Activated CD8-positive, alpha-beta T cell treated with anti-CD3 and anti-CD28 coated beads, Interleukin-2, amount 10 ng/mL, durations not matched to agents 7 days and 5 days (primary cell): ENCODE results near the gene CCNI. TPM values are rescaled to one million over a fixed set of nuclear protein-coding genes. Genes with fewer than 3 reads are reported as not detected.
"Not testable (repeated sequence)": the region's sequence is repeated elsewhere in the genome, so short reads cannot be mapped to it uniquely, and the experiment has no call there.

ENCODE experiments used
- ATAC-seq: fragments of 150-1000 bp; cut with Tn5 transposase; one replicate; pipeline ENCODE4 v1.10.0; 2021; ENCODE audit warnings: moderate library complexity
- CTCF ChIA-PET: fragments of 350-600 bp; sonication (Branson Sonifier 250); formaldehyde crosslinking; loops from one replicate; lab custom pipeline; 2021; ENCODE audit warnings: antibody characterized with exemption; lab: Charles Lee
- POLR2A ChIA-PET: fragments of 350-600 bp; sonication (Branson Sonifier 250); formaldehyde crosslinking; loops from one replicate; lab custom pipeline; 2021; ENCODE audit warnings: antibody characterized with exemption; lab: Charles Lee
- DNase-seq: peaks from one replicate; pipeline ENCODE4 v3.0.0-alpha.2; 2020
- H3K27ac Mint-ChIP-seq: one replicate; pipeline ENCODE4 v1.8.0; 2021; ENCODE audit warnings: mild to moderate bottlenecking, mixed read lengths
- H3K27me3 Mint-ChIP-seq: one replicate; pipeline ENCODE4 v1.8.0; 2021; ENCODE audit warnings: low read depth, mixed read lengths
- H3K36me3 Mint-ChIP-seq: one replicate; pipeline ENCODE4 v1.8.0; 2021; ENCODE audit warnings: low read depth, mixed read lengths
- H3K4me1 Mint-ChIP-seq: one replicate; pipeline ENCODE4 v1.8.0; 2021; ENCODE audit warnings: low read depth, mixed read lengths
- H3K4me3 Mint-ChIP-seq: one replicate; pipeline ENCODE4 v1.8.0; 2021; ENCODE audit warnings: mild to moderate bottlenecking, mixed read lengths
- H3K9me3 Mint-ChIP-seq: one replicate; pipeline ENCODE4 v1.8.0; 2022; ENCODE audit warnings: mixed read lengths; ENCODE audit not compliant: insufficient read depth
- total RNA-seq, 2 experiments: library from RNA; stranded (reverse); gene quantifications; one replicate each; pipeline ENCODE4 v1.2.3, GENCODE V29; 2021

CCNI gene
- total RNA-seq, 2 experiments from 2014 or later, result 203 to 216 TPM

DNA sequence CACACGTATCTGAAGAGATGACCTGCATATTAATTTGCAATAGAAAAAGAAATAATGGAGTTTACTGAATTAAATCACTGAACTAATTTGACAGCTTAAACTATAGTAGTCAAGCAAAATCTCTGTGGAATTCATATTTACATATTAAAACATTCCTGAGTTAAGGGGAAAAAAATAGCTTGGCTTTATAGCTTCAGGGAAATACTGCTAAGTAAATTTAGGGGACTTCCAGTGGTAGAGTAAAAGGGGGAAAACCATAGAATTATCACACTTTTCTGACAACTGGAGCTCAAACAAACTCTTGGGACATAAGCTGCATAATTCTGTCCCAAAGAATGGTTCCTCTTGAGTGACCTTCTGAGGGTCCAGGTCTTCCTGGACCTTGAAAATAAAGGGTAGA is 28.6 kb upstream of the CCNI start:
- Mint-ChIP-seq H3K36me3 (no peaks in the 10 kb centered on the region), H3K4me1 (peaks cover 11% of the 10 kb centered on the region), H3K4me3 (no peak overlapping the region), H3K27ac (no peak overlapping the region), H3K9me3 (no peaks in the 10 kb centered on the region), H3K27me3 (peaks cover 14% of the 10 kb centered on the region)
- CTCF ChIA-PET, result interaction anchor here (1.2 to 3.3 kb wide), 3 partner anchors 9 to 99 kb away, joined by 3 to 22 read pairs (median 18); no protein-coding TSS in a partner anchor
- POLR2A ChIA-PET, result no interaction called here
- no peak for ATAC-seq
- no peak for DNase-seq

DNA sequence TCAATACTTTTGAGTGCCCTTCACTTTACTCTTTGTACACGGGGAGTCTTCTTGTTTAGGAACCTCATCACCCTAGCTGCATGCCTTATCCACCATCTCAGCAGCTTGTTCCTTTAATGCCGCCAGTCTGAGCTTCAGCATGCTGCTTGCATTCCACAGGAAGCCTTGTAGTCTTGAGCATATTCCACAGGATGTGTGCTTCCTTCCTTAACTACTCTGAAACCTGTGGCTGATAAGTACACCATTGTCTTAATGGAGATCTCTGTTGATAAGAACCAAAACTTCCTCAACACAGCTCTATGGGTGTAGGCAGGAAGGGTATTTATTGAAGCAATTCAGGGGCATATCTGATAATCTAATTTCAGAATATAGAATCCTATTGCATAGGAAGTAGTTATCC is 24.4 kb upstream of the CCNI start:
- DNase-seq (no peak), ATAC-seq (no peak)
- Mint-ChIP-seq H3K27me3 (no peaks in the 10 kb centered on the region), H3K9me3 (no peaks in the 10 kb centered on the region), H3K4me1 (peaks cover 16% of the 10 kb centered on the region), H3K36me3 (no peaks in the 10 kb centered on the region), H3K27ac (no peak overlapping the region), H3K4me3 (no peak overlapping the region)
- CTCF ChIA-PET, result interaction anchor here (0.9 to 10.7 kb wide), 2 partner anchors 94 to 102 kb away, joined by 3 to 296 read pairs; no protein-coding TSS in a partner anchor
- POLR2A ChIA-PET, result interaction anchor here (0.5 to 1.3 kb wide), 2 partner anchors 21 to 23 kb away, joined by 3 read pairs; no protein-coding TSS in a partner anchor

DNA sequence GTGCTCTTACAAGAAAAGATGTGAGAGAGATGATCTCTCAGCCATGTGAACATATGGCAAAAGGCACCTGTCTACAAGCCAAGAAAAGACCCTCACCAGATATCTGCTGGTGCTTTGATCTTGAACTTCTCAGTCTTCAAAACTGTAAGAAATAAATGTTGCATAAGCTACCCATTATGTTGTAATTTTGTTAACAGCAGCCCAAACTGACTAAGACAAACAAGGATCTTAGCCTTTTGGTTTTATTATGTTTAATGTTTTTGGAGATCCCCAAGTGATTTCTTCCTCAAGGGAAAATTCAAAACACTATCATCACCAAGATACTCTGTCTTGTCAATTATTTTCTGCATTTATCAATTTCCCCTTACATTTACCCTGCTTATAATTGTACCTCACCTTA is 21.8 kb upstream of the CCNI start:
- ATAC-seq (no peak), DNase-seq (no peak)
- POLR2A ChIA-PET, result no interaction called here
- H3K9me3 Mint-ChIP-seq, result no peaks in the 10 kb centered on the region
- peaks cover 18% of the 10 kb centered on the region for H3K4me1 Mint-ChIP-seq
- H3K27me3 Mint-ChIP-seq, result no peaks in the 10 kb centered on the region
- CTCF ChIA-PET, result interaction anchor here (1.0 to 10.7 kb wide), 5 partner anchors 19 to 211 kb away, joined by 3 to 296 read pairs (median 39); no protein-coding TSS in a partner anchor
- H3K36me3 Mint-ChIP-seq, result no peaks in the 10 kb centered on the region
- H3K27ac Mint-ChIP-seq, result no peak overlapping the region
- no peak overlapping the region for H3K4me3 Mint-ChIP-seq

DNA sequence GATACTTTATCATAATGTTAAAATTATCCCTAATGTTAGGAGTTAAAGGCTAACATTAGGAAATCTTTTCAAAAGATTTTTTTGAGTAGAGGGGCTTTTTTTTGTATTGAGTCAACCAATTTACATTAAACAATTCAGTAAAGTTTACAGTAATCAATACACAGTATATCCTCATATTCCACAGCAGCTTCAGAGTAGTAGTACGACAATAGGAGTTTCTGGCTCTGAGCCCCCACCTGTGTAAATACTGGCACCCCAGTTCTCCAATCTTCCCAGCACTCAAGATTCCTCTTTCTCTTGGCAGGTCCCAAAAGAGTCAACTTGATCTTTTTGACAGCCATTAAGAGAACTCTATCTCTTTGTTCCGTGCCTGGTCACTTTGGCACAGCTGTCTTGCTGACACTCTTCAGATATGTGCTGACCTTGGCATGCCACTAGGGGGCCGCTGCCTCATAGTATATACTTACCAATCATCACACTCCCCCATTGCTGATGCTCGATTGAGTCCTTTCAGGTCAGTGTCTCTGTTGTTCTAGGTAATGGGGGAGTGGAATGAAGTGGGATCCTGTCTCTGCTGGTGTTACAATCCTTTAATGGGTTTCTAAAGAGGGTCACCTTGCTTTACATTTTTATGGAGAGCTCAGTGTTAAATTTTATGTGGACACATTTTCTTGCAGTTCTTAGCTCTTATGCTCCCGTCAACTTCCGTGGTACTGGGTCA is 19.5 kb upstream of the CCNI start:
- H3K36me3 Mint-ChIP-seq, result no peaks in the 10 kb centered on the region
- DNase-seq, result peak; percentile 84
- H3K9me3 Mint-ChIP-seq, result no peaks in the 10 kb centered on the region
- ChIA-PET CTCF (interaction anchor here (0.6 to 10.7 kb wide), 49 partner anchors 9 to 664 kb away, joined by 3 to 296 read pairs (median 5); no protein-coding TSS in a partner anchor), POLR2A (interaction anchor here (0.7 to 1.5 kb wide), 4 partner anchors 18 to 63 kb away, joined by 3 to 6 read pairs (median 4); partner anchors contain the start of gene CCNI)
- no peak overlapping the region for H3K4me3 Mint-ChIP-seq
- H3K4me1 Mint-ChIP-seq, result peaks cover 12% of the 10 kb centered on the region
- peak; percentile 100 for ATAC-seq
- H3K27ac Mint-ChIP-seq, result no peak overlapping the region
- no peaks in the 10 kb centered on the region for H3K27me3 Mint-ChIP-seq

DNA sequence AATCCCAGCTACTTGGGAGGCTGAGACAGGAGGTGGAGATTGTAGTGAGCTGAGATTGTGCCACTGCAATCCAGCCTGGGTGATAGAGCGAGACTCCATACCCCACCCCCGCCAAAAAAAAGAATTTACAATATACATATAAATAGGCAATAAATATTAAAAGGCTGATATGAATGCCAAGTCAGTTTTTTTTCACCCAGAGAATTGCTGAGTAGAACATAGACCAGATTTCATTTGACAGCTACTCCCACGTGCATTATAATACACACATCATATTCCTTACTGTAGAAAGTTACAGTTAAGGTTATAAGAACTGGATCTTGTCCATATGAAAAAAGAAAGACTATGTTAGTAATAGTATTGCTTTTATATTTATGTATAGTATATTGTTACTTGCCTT is 18.7 kb upstream of the CCNI start:
- CTCF ChIA-PET, result interaction anchor here (0.8 to 10.7 kb wide), 21 partner anchors 10 to 214 kb away, joined by 3 to 296 read pairs (median 11); no protein-coding TSS in a partner anchor
- H3K4me1 Mint-ChIP-seq, result peaks cover 7% of the 10 kb centered on the region
- POLR2A ChIA-PET, result interaction anchor here (1.2 to 1.5 kb wide), 2 partner anchors 19 to 63 kb away, joined by 4 to 6 read pairs; partner anchors contain the start of gene CCNI
- ATAC-seq (no peak), DNase-seq (no peak)
- no peak overlapping the region for H3K4me3 Mint-ChIP-seq
- H3K36me3 Mint-ChIP-seq, result no peaks in the 10 kb centered on the region
- H3K27ac Mint-ChIP-seq, result no peak overlapping the region
- H3K9me3 Mint-ChIP-seq, result no peaks in the 10 kb centered on the region
- no peaks in the 10 kb centered on the region for H3K27me3 Mint-ChIP-seq

DNA sequence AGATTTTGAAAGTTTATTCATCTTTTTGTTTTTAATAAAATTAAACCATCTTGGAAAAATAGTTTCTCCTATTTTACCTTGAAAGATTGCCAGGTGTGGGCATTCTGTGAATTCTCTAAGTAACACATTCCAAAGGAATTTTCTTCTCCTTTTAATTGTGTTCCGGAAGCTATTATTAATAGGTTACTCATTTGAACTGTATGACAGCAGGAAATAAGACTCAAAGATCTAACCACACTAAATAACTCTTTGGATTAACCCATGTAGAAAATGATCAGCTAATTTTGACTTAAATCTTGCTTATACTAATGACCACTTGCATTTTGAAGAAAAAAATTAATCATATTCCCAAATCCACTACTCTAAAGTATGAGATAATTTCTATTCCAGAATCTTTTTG is 17.6 kb upstream of the CCNI start:
- DNase-seq (no peak), ATAC-seq (no peak)
- H3K4me1 Mint-ChIP-seq, result peaks cover 7% of the 10 kb centered on the region
- H3K9me3 Mint-ChIP-seq, result no peaks in the 10 kb centered on the region
- no peaks in the 10 kb centered on the region for H3K36me3 Mint-ChIP-seq
- no peak overlapping the region for H3K4me3 Mint-ChIP-seq
- POLR2A ChIA-PET, result no interaction called here
- no peak overlapping the region for H3K27ac Mint-ChIP-seq
- no peaks in the 10 kb centered on the region for H3K27me3 Mint-ChIP-seq
- CTCF ChIA-PET, result interaction anchor here (1.0 to 10.7 kb wide), 3 partner anchors 48 to 109 kb away, joined by 3 to 296 read pairs (median 3); no protein-coding TSS in a partner anchor

DNA sequence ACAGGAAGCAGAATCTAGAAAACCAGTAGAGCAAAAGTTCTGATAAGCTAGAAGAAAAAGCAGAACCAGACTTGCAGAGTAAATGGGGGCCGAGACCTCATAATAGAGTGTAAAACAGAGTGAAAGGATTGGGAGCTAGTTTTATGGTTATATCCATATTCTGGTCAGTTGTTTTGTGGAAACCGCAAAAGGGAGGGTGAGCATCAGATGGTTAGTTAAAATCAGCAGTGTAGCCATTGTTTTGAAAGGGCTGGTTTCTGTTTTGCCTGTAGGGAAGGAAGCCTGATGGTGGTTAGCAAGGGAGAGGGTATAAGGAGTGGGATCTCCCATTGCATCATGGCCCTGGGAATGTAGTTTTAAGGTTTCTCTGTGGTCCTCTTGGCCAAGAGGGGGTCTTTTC is 17.2 kb upstream of the CCNI start:
- Mint-ChIP-seq H3K27ac (no peak overlapping the region), H3K36me3 (no peaks in the 10 kb centered on the region), H3K9me3 (no peaks in the 10 kb centered on the region), H3K27me3 (no peaks in the 10 kb centered on the region), H3K4me1 (peaks cover 7% of the 10 kb centered on the region), H3K4me3 (no peak overlapping the region)
- no peak for DNase-seq
- ATAC-seq, result no peak
- ChIA-PET CTCF (interaction anchor here (0.6 to 10.7 kb wide), 5 partner anchors 48 to 109 kb away, joined by 3 to 296 read pairs (median 3); no protein-coding TSS in a partner anchor), POLR2A (no interaction called here)

DNA sequence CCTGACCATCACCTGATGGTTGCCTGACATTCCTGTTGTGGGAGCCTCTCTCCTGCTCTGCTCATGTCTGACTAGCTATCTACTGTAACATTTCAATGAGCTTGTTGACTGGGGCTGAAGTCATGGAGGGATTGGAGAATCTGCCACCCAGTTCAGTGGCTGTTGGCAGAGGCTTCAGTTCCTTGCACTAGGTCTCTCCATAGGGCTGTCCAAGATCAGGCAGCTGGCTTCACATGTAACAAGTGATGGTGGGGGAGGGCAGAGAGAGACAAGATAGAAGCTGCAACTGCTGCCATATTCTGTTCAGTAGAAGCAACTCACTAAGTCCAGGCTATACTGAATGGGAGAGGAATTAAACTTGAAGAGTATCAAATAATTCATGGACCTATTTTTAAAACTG is 14.1 kb upstream of the CCNI start:
- H3K27me3 Mint-ChIP-seq, result no peaks in the 10 kb centered on the region
- H3K4me3 Mint-ChIP-seq, result no peak overlapping the region
- ATAC-seq (no peak), DNase-seq (no peak)
- H3K4me1 Mint-ChIP-seq, result peaks cover 3% of the 10 kb centered on the region
- no peaks in the 10 kb centered on the region for H3K9me3 Mint-ChIP-seq
- peaks cover 2% of the 10 kb centered on the region for H3K36me3 Mint-ChIP-seq
- no peak overlapping the region for H3K27ac Mint-ChIP-seq
- ChIA-PET POLR2A (no interaction called here), CTCF (interaction anchor here (1.3 to 3.1 kb wide), 3 partner anchors 9 to 113 kb away, joined by 4 to 15 read pairs (median 5); no protein-coding TSS in a partner anchor)

DNA sequence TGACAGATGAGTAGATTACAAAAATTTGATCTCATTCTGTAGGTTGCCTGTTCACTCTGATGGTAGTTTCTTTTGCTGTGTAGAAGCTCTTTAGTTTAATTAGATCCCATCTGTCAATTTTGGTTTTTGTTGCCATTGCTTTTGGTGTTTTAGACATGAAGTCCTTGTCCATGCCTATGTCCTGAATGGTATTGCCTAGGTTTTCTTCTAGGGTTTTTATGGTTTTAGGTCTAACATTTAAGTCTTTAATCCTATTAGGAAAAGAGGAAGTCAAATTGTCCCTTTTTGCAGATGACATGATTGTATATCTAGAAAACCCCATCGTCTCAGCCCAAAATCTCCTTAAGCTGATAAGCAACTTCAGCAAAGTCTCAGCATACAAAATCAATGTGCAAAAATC is 11.2 kb upstream of the CCNI start:
- DNase-seq, H3K36me3 Mint-ChIP-seq, H3K9me3 Mint-ChIP-seq, H3K4me3 Mint-ChIP-seq, ATAC-seq, H3K4me1 Mint-ChIP-seq, POLR2A ChIA-PET, CTCF ChIA-PET, H3K27ac Mint-ChIP-seq, H3K27me3 Mint-ChIP-seq: not testable (repeated sequence)

DNA sequence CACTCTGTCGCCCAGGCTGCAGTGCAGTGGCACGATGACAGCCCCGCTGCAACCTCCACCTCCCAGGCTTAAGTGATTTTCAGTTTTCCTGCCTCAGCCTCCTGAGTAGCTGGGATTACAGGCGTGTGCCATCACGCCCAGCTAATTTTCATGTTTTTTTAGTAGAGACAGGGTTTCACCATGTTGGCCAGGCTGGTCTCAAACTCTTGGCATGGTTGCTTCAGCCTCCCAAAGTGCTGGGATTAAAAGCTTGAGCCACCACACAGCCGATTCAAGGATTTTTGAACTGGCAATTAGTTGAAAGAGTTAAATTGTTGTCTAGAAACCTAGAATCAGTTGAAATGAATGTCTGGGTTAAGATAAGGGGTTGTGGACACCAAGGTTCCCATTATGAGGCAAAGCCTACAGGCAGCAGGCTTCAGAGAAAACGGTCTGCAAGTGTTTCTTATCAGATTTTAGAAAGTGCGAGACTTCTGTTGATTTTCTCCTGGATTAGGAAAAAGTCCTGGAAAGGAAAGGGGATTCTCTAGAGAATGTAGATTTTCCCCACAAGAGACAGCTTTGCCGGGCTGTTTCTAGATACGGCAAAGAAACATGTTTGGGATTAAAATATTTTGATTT is 8.3 kb upstream of the CCNI start:
- POLR2A ChIA-PET, result no interaction called here
- no peak for ATAC-seq
- DNase-seq, result no peak

DNA sequence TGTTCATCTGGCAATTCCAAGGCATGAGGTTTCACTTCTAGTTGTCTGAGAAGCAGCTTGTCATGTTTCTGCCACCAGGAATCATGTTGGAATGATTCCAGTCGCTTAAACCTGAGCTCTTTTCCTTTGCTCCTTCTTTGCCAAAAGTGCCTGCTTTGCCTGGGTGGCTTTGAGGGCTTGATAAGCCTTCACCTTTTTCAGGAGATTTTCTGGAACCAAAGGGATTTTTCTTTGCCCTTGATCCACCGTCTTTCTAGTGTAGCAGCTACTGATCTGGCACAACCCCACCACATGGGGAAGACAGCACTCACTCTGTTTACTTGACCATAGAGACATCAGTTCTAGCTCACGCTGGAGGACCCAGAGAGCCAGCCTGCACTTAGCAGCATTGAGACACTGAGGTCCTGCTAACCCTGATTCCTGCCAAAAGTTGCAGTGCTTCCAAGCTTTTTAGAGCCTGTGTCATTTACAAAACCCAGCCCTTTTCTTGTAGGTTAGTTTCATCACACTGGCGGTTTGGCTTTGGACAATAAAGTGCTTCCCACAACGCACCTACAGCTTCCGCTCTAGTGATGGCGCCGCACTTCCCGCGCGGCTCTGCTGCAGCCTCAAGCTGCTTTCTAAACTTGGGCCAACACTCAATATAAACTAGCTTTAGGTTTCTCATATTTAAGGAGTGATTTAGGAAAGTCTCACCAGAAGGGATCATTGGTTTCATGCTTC is 7.3 kb upstream of the CCNI start:
- CTCF ChIA-PET, result interaction anchor here (0.8 to 5.0 kb wide), 4 partner anchors 12 to 121 kb away, joined by 3 to 26 read pairs (median 12); no protein-coding TSS in a partner anchor
- Mint-ChIP-seq H3K4me1 (peaks cover 12% of the 10 kb centered on the region), H3K27ac (no peak overlapping the region), H3K36me3 (peaks cover 3% of the 10 kb centered on the region), H3K9me3 (no peaks in the 10 kb centered on the region), H3K27me3 (no peaks in the 10 kb centered on the region), H3K4me3 (no peak overlapping the region)
- POLR2A ChIA-PET, result no interaction called here
- ATAC-seq, result no peak
- no peak for DNase-seq

More for the DNA sequence above, 8.3 kb upstream of the CCNI start:
- Mint-ChIP-seq H3K36me3 (peaks cover 2% of the 10 kb centered on the region), H3K4me3 (no peak overlapping the region), H3K27me3 (no peaks in the 10 kb centered on the region), H3K27ac (no peak overlapping the region), H3K4me1 (peaks cover 11% of the 10 kb centered on the region), H3K9me3 (no peaks in the 10 kb centered on the region)
- CTCF ChIA-PET, result interaction anchor here (0.7 kb wide), 1 partner anchor 1246 kb away, joined by 4 read pairs; no protein-coding TSS in a partner anchor
